GM18526 (cell line): ENCODE measurements around the gene KPTN.

Source experiments
- POLR2A ChIP-seq: IDR thresholded peaks from 3 replicates; pipeline ENCODE4 v1.6.1; 2011; ENCODE audit not compliant: insufficient read length; ENCODE audit errors: extremely low read depth

Gene KPTN

DNA sequence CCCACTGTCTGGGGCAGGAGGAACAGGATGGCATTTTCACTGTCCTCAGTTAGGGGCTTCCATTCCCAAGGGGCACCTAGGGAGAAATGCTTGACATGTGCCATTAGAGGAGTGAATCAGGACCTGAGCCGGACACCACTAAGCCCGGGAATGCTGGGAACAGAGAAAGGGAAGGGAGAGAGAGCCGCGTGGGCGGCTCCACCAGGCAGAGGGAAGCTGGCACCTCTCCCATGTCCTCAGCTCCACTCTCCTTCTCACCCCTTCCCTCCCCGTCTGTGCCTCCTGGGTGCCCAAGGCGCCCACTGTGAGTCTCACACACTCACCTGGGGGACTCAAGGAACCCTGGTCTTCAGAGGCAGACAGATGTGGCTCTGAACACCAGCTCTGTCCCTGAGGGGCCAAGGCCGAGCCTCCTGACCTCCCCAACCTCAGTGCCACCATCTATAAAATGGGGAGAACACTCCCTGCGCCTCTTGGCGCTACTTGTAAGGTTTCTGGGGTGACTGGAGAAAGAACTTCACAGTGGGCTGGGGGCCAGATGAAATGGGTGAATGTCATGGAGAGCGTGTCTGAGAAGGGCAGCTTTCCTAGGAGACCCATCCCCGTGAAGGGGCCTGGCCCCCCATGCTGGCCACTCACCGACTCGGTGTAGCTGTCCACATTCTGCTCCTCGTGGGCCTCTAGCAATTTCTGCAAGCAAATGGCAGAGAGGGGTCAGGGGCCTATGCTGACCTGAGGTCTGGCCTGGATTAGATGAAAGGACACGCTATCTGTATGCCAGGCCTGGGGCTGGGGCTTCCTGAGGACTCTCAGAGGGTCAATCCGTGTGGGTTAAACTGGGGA lies 5.3 kb upstream of the KPTN start:
- no peak for TF ChIP-seq POLR2A

DNA sequence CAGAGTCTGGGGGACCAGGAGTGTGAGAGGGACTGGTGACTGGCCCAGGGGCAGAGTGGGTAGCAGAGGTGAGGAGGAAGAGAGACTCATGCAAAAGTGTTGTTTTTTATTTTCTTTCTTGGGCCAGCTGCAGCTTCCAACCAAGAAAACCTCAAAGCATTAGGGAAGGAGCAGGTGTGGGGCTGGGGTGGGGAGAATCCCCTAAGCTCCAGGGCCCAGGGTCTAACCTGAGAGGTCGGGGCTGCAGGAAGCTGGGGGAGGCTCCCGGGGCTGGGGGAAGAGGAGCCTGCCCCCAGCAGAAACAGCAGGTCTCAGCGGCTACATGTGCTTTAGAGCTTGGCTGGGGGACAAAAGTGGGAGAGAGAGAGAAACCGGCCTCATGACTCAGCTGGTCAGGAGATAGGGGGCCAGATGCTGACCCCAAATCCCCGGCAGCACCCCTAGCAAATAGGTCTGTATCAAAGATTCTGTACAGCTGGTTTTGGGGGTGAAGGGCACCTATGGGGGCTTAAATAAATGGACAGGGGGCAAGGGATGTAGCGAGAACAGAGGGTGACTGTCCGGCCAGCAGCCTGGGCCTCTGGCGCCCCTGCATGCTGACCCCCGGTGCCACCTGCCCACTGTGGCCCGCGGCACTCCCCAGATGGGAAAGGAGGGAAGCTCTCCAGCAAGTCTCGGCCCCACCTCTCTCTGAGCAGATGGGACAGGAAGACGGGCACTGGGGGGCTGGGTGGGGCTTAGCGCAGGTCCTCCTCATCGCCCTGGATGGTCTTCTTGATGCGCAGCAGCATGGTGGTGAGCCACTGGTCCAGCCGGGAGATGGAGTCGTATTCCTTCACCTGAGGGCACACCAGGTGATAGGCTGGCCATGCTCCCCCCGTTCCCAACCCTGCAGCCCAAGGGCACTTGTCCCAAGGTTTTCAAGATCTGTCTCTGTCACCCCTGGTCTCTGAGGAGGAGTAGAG lies 3.8 kb upstream of the KPTN start:
- peak; percentile 7 for TF ChIP-seq POLR2A

DNA sequence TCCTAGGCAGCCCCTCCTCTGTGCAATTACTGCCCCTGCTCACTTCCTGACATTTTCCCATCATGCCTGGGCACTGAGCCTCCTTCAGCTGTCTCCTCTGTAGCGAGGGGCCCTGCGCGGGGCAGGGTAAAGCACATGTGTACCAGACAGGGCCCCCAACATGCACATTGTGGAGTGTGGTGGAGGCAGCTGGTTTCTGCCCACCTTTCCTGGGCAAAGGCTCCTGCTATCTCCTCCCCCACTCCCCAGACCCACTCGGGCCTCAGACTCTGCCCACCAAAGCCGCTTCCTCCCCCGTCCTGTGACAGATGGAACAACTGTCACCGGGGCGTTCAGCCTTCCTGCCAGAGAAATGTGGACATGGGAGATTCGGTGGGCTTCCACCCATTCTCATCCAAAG lies 2.9 kb upstream of the KPTN start:
- no peak for TF ChIP-seq POLR2A

DNA sequence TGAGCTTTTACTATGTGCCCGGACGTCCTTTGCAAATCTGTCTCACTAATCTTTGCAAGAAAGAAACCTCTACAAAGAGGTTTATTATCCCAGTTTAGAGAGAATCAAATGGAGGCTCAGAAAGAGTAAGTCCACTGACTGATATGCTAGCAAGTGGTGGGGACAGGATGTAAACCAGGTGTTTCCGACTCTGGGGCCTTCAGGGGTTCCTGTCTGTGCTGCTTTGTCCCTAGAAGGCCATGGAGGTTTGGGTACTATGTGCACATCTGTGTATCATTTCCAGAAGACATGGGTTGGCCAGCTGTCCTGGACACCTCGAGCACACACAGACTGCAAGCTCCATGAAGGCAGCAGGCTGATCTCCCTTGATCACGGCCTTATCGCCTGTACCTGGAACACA lies 1.2 kb upstream of the KPTN start:
- TF ChIP-seq POLR2A: no peak

DNA sequence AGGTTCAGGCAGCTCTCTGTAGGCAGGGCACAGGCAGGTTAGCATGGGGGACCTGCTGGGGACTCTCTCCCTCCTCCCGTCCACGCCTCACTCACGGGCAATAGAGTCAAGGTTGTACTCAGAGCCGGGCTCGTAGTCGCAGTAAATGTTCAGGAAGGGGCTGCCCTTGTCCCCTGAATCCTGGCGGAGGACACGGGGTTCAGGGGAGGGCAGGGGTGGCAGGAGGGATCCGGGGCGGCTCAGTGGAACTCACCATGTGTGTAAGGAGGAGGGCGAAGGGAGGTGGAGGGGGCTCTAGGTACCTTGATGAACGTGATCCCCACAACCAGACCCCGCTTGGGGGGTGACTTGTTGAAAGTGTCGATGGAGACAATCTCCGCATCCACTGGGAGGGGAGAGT lies 819 bp downstream of the KPTN start:
- TF ChIP-seq POLR2A: no peak

DNA sequence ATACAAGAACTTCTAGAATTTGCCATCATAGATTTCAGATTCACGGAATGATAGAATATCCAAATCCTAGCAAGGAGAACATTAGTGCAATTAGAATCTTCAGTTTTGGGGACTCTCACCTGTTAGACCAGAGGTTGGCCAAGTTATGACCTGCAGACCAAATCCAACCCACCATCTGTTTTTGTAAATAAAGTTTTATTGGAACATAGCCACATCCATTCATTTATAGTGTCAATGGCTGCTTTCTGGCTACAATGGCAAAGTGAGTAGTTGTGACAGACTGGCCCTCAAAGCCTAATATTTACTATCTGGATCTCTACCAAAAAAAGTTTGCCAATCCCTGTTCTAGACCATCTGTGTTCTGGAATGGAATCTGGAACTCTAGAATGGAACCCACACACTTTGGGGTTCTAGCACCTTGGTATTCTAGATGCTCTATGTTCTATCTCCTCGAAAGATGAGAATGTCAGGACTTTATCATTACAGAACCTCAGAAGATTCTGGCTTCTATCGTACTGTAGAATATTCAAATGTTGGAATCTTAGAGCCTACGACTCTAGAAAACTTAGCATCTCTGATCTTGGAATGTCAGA lies 2.5 kb downstream of the KPTN start:
- no peak for TF ChIP-seq POLR2A

DNA sequence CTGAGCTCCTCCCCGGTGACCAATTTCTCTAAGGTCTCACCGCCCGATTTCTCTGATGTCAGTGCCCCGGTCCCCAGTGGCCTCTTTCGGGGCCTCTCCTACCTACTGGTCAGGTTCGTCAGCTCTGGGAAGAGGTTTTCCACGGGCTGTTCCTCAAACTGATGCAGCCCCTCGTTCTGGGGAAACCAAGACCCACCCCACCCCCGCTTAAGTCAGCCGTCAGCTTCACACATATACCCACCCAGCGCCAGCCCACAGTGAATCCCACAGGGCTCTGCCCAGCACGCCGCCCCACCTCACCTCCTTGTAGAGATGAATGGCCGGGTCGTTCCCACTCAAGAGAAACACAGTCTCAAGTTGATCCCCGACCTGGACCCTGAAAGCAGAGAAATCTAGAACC lies 3.4 kb downstream of the KPTN start:
- no peak for TF ChIP-seq POLR2A

DNA sequence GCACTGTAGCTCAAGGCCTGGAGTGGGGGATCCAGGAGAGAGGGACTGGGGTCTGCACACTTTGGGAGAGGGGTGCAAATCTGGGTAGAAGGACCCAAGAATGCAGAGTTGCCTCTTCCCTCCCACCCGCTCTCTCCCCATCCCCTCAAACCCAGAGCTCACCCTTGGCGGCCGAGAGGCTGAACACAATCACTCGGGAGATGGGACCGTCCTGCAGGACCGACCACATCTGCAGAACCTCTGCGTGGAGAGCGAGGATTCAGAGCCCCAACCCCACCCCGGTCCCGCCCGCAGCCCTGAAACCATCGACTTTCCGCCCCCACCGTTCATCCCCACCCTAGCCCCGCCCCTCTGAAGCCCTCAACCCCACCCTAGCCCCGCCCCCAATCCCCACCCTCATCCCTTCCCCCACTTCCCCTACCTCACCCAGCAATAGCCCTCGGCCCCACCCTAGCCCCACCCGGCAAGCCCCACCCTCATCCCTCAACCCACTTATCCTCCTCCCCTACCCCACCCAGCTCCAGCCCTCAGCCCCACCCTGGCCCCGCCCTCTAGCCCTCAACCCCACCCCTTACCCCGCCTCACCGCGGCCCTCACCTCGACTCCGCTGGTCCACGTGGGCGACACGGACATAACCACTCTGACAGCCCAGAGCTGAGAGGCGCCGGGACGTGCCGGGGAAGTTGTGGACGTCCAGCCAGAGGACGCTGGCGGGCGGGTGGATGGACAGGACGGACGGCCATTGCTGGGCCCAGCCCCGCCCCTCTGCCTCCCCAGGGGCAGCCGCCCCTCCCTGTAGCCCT lies 4.1 kb downstream of the KPTN start:
- TF ChIP-seq POLR2A: no peak

DNA sequence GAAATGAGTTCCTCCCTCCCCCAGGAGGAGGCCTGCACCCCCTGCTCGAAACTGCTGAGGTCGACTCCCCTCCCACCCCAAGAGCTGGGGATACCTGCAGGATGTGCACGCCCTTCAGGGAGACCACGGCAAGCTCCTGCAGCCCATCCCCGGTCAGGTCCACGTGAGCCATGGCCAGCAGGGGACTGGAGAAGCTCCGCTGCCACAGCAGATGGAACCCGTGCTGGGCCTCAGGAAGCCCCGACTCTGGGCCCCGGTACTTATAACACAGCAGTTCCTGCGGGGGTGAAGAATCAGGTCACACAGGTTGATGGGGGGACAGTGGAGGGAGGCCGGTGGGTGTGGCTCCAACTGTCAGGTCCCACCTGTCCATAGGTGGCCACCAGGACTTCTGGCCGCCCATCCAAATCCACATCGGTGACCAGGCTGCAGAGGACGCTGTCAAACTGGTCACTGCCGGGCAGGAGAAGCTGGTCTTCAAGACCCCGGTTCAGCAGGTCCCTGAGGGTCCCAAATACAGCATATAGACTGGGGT lies 7.5 kb downstream of the KPTN start:
- TF ChIP-seq POLR2A: no peak

DNA sequence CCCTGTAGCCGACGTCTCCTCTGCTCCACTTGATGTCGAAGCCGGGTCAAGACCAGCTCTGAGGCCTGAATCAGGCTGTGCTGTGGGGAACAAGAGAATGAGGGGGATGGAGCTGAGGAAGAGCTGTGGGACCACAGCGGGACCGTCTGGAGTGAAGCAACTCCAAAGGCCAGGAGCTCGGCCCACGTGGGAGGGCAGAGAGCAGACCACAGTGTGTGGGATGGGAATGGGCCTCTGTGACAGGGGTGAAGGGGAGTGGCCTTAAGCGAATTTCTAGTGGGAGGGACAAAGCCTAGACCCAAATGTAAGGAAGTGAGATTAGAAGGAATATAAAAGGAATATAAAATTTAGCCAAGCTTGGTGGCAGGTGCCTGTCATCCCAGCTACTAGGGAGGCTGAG lies 8.6 kb downstream of the KPTN start:
- TF ChIP-seq POLR2A: no peak

DNA sequence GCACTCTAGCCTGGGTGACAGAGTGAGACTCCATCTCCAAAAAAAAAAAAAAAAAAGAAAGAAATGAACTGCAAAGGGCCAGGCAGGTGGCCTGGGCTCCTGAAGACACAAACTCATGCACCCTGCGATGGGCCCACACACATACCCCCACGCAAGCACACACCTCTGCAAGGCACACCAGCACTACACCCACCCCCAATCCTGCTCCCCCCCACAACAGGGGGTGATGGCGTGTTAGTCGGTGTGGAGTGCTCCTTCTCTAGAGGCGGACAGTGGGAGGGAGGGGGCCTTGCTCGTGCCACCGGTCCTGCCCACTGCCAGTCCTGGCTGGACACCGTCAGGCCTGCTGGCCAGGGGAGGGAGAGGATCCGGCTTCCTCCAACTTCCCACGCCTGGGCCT lies 10.7 kb downstream of the KPTN start:
- TF ChIP-seq POLR2A: no peak

DNA sequence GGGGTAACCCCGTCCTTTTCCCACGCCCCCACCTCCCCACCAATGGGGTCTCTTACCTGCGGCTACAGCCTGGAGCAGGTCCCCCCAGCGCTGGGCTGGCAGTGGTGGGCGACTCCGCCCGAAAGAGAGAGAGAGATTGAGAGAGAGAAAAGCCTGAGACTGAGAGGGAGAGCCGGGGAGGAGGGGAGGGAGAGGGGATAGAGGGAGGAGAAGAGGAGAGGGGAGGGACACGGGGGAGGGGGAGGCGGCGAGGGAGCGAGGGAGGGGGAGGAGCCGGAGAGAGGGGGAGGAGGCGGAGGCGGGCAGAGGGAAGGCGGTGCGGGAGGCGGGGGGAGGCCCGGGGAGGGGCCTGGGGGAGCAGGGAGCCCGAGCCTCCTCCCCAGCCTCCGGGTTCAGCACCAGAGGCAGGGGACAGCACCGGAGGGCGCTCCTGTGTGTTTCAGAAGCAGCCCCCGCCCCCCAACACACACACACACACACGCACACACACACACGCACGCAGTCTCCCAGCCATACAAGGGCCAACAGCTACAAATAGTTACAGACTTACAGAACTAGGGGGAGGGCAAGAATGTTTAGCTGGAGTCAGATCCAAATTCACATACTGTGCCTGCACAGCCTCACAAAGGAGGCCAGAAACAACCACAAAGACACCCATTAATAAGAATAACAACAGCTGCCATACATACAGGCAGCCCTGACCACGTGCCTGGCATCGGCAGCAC lies 12.1 kb downstream of the KPTN start, which contains the start of gene SLC8A2:
Gene SLC8A2 (minus strand): TSS at position 161 of the 725 bp plus-strand sequence. CDS start 5,490 bp downstream, outside the sequence.
- TF ChIP-seq POLR2A: no peak

DNA sequence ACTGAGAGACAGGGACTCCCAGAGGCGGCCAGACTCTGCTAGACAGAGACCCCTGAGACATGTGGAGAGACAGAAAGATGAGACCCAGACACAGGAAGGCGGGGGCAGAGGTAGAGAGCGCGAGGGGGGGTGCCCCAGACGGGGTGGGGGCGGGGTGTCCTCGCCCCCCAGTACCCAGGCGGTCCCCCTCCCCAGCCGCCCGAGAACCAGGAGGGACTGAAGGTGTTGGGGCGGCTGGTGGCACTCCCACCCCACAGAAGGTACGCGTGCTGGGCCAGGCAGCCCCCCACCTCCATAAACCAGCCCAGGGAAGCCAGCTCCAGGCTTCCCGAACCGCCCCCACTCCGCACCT lies 12.7 kb downstream of the KPTN start:
- TF ChIP-seq POLR2A: no peak
